K562 (cell line): ENCODE data around the gene GPC3.

Experiments used
- CXXC5 ChIP-seq: fragments of 250-450 bp; sonication (Bioruptor Pico); IDR thresholded peaks from 2 replicates; pipeline ENCODE4 v1.8.0; 2022; ENCODE audit warnings: inconsistent platforms, mild to moderate bottlenecking, moderate library complexity
- DPF2 ChIP-seq: fragments of 450-650 bp; IDR thresholded peaks from 2 replicates; pipeline ENCODE4 v1.6.1; 2016
- HNRNPUL1 ChIP-seq: fragments of 200-400 bp; formaldehyde crosslinking; IDR thresholded peaks from 2 replicates; pipeline ENCODE4 v1.6.1; 2017; ENCODE audit warnings: low read length
- NFIC ChIP-seq: fragments of 450-650 bp; IDR thresholded peaks from 2 replicates; pipeline ENCODE4 v1.6.1; 2017; ENCODE audit warnings: mild to moderate bottlenecking, inconsistent platforms
- ZNF316 ChIP-seq: fragments of 450-650 bp; IDR thresholded peaks from 2 replicates; pipeline ENCODE4 v1.6.1; 2016
- TF ChIP-seq, protein P1 (sequence below): sonication (generic); formaldehyde crosslinking; IDR thresholded peaks from 2 replicates; pipeline ENCODE4 v1.8.0; 2023; ENCODE audit warnings: mild to moderate bottlenecking, missing genetic modification reagents

DNA sequence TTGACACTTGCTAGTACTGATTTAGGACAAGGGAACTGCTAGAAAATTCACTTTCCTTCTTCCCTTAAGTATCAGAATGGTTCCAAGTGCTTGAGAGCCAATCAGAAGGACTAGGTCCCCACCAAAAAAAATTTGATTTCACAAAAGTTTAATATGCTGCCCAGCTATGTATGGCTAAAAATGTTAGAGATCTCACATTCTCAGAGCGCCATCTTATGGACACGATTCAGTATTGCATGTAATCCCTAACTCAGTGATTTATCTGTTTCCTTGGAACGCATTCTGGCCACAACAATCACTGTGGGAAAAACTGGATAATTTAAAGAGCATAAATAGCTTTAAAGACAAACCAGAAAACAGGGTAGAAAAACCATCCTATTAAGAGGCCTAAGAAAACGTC is 315.0 kb downstream of the GPC3 start:
- TF ChIP-seq ZNF316 (no peak), NFIC (no peak), CXXC5 (CRISPR knock-in tag) (no peak), DPF2 (no peak), HNRNPUL1 (no peak)
- TF ChIP-seq, protein P1, sequence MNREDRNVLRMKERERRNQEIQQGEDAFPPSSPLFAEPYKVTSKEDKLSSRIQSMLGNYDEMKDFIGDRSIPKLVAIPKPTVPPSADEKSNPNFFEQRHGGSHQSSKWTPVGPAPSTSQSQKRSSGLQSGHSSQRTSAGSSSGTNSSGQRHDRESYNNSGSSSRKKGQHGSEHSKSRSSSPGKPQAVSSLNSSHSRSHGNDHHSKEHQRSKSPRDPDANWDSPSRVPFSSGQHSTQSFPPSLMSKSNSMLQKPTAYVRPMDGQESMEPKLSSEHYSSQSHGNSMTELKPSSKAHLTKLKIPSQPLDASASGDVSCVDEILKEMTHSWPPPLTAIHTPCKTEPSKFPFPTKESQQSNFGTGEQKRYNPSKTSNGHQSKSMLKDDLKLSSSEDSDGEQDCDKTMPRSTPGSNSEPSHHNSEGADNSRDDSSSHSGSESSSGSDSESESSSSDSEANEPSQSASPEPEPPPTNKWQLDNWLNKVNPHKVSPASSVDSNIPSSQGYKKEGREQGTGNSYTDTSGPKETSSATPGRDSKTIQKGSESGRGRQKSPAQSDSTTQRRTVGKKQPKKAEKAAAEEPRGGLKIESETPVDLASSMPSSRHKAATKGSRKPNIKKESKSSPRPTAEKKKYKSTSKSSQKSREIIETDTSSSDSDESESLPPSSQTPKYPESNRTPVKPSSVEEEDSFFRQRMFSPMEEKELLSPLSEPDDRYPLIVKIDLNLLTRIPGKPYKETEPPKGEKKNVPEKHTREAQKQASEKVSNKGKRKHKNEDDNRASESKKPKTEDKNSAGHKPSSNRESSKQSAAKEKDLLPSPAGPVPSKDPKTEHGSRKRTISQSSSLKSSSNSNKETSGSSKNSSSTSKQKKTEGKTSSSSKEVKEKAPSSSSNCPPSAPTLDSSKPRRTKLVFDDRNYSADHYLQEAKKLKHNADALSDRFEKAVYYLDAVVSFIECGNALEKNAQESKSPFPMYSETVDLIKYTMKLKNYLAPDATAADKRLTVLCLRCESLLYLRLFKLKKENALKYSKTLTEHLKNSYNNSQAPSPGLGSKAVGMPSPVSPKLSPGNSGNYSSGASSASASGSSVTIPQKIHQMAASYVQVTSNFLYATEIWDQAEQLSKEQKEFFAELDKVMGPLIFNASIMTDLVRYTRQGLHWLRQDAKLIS (CRISPR knock-in tag) = no peak
